Activated CD4-positive, alpha-beta T cell treated with anti-CD3 and anti-CD28 coated beads, Interleukin-2, amount 50 U/mL, for 1 hour (primary cell): ENCODE data around the gene DNAJB8.

Experiments
- DNase-seq: peaks from one replicate; pipeline ENCODE4 v3.0.0-alpha.2; 2020

Gene DNAJB8

GRCh38 chr3:128482666-128483656 is 16.3 kb upstream of the DNAJB8 start:
- DNase-seq: no peak

- no peak for DNase-seq
These were observed 15.5 kb upstream of the DNAJB8 start for GRCh38 chr3:128482175-128482574.

GRCh38 chr3:128481438-128481942 is 14.8 kb upstream of the DNAJB8 start:
- DNase-seq: no peak

- DNase-seq: no peak
These were observed 14.2 kb upstream of the DNAJB8 start for GRCh38 chr3:128480717-128481437.

GRCh38 chr3:128480278-128480677 is 13.6 kb upstream of the DNAJB8 start:
- DNase-seq: no peak

GRCh38 chr3:128479558-128480086 is 12.9 kb upstream of the DNAJB8 start:
- no peak for DNase-seq

GRCh38 chr3:128478576-128479506 is 12.2 kb upstream of the DNAJB8 start:
- no peak for DNase-seq

GRCh38 chr3:128476659-128477058 is 10.0 kb upstream of the DNAJB8 start:
- no peak for DNase-seq

GRCh38 chr3:128475355-128475754 is 8.7 kb upstream of the DNAJB8 start:
- no peak for DNase-seq

GRCh38 chr3:128473737-128474136 is 7.0 kb upstream of the DNAJB8 start:
- no peak for DNase-seq

GRCh38 chr3:128473180-128473519 is 6.5 kb upstream of the DNAJB8 start:
- no peak for DNase-seq

- no peak for DNase-seq
These were observed 5.9 kb upstream of the DNAJB8 start for GRCh38 chr3:128472449-128473179.

GRCh38 chr3:128471720-128472119 is 5.0 kb upstream of the DNAJB8 start:
- no peak for DNase-seq

- DNase-seq: no peak
These were observed 4.4 kb upstream of the DNAJB8 start for GRCh38 chr3:128471110-128471509.

GRCh38 chr3:128470134-128470899 is 3.6 kb upstream of the DNAJB8 start:
- no peak for DNase-seq

GRCh38 chr3:128469556-128469955 is 2.9 kb upstream of the DNAJB8 start:
- DNase-seq: no peak

- no peak for DNase-seq
These were observed 2.3 kb upstream of the DNAJB8 start for GRCh38 chr3:128468791-128469527.

GRCh38 chr3:128468285-128468790 is 1.6 kb upstream of the DNAJB8 start:
- no peak for DNase-seq

GRCh38 chr3:128464702-128465101 is 2.0 kb downstream of the DNAJB8 start:
- DNase-seq: no peak

GRCh38 chr3:128464188-128464587 is 2.5 kb downstream of the DNAJB8 start:
- DNase-seq: no peak
